DOHH2 (cell line): ENCODE data around the gene CLTC.

Source experiments
- EZH2phosphoT487 ChIP-seq: fragments of 200-600 bp; sonication (generic); IDR thresholded peaks from 2 replicates; pipeline ENCODE4 v1.6.1; 2017; ENCODE audit warnings: borderline replicate concordance, mild to moderate bottlenecking, antibody characterized with exemption, low read length, moderate library complexity, mixed read lengths
- TF ChIP-seq, protein P1 (sequence below): fragments of 200-600 bp; sonication (generic); IDR thresholded peaks from one replicate; pipeline ENCODE4 v1.5.1; 2014; ENCODE audit warnings: antibody characterized with exemption, mild to moderate bottlenecking, low read depth, low read length; ENCODE audit not compliant: poor library complexity, severe bottlenecking

- TF ChIP-seq, protein P1, sequence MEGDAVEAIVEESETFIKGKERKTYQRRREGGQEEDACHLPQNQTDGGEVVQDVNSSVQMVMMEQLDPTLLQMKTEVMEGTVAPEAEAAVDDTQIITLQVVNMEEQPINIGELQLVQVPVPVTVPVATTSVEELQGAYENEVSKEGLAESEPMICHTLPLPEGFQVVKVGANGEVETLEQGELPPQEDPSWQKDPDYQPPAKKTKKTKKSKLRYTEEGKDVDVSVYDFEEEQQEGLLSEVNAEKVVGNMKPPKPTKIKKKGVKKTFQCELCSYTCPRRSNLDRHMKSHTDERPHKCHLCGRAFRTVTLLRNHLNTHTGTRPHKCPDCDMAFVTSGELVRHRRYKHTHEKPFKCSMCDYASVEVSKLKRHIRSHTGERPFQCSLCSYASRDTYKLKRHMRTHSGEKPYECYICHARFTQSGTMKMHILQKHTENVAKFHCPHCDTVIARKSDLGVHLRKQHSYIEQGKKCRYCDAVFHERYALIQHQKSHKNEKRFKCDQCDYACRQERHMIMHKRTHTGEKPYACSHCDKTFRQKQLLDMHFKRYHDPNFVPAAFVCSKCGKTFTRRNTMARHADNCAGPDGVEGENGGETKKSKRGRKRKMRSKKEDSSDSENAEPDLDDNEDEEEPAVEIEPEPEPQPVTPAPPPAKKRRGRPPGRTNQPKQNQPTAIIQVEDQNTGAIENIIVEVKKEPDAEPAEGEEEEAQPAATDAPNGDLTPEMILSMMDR, result no peak
- TF ChIP-seq EZH2phosphoT487, result no peak
These were observed 63.6 kb downstream of the CLTC start for GRCh38 chr17:59683283-59683682.
